HG03575 (cell line): ENCODE results near the gene POU4F1.

Experiments
- ATAC-seq: cut with Tn5 transposase; IDR thresholded peaks from one replicate; pipeline ENCODE4 v1.9.1; 2021; ENCODE audit not compliant: unreplicated experiment, insufficient number of reproducible peaks, low FRiP score; ENCODE audit errors: extremely low read depth

The POU4F1 gene

DNA sequence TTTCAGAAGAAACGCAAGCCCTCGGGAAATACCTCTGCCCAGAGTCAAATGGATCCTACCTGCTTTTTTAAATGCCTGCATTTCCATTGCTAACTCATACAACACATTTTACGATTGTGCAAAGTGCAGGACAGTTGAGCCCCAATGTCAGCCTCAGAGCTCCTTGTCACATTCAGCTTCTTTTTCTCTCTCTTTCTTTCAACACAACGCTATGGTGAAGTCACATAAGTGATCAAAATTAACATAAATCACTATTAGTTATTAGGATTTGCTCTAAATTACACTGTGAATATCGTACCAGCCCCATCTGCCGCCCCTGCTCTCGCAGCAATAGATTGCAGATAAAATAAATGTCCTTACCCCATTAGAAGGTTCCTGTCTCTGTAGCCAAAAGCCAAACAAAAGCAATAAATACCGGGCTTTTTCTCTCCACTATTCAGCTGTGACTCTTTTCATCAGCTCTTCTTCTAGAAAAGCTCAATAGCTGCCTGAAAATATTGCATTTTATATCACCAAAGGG lies 8.8 kb downstream of the POU4F1 start:
- no peak for ATAC-seq

DNA sequence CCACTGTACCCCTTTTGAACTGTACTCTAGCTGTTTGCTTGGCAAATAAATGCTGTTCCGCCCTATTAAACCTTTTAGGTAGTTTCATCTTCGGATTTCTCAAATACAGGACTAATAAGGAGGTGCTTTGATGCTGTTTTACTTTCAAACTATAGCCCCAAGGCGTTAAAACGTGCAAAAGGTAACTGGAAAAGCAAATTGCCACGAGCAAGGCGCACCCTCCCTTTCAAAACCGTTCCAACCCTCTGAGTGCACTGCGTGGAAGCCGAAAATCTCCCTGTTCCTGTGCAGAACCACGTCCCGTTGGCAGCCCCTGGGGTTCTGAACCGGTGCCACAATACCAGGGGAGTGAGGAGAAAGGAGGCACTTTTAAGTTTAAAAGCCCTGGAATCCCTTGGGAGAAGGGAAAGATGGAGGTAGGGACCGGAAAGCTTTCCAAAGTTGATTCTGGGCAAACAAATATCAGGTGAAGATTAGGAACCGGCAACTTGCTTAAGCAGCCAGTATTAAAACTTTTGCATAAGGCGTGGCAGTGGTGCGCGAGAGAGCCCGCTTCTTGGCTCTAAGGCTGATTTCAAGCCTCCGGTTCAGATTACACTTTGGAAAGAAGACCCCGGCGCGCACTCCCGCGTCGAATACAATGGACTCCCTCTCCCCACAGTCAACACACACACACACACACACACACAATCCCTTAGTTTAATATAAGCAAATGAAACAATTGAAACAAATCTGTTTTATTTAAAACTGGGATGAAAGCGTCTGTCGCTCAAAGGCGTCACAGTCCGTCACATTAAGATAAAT lies 9.5 kb downstream of the POU4F1 start:
- no peak for ATAC-seq

DNA sequence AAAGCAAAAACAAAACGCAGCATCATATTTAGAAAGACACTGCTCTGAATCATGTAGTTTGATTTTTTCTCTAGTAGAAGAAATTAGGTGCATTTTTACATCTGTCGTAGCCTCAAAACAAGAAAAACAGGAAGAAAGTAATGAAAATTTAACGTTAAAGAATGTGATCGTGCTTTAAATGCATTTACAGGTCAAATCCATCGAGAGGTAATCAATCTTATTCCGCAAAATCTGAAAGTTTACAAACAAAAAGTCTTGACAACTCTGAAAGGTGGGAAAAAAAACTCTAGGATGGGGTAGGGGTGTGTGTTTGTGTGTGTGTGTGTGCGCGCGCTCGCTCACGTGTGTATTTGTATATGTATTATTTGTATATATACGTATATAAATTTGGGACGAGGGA lies 10.2 kb downstream of the POU4F1 start:
- no peak for ATAC-seq

DNA sequence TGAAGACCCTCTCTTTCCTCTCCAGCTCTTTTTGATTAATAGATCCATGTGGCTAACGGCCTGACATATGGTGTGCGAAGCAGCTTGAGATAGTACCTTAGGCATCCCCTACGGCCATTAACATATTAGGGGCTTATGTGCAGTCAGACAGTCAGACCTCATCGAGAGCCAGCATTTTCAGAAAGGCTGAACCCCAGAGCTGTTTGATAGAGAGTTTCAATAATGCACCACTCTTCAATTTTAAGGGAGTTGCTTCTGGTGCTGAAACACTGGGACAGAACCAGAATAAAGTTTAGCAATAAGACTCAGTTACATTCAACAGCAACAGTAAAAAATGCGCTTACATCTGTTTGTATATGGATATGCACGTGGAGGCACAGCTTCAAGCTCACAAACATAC lies 10.8 kb downstream of the POU4F1 start:
- no peak for ATAC-seq

DNA sequence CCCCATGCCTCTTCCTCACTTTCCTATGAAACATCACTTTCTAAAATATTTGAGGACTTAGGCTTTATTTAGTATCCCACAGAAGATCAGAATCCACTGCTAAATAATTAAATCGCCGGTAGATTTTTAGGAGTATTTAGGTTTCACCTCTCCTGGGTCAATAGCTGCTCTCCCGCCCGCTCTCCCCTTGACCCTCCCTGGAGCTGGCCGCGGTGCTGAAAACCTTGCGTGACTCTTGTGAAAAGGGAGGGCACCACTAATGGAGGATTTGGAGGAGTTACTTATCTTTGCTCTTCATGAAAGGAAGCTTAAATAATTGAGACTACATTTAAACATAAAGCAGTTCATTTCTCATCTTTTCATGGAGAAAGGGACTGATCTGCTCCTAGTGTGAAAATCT lies 14.1 kb downstream of the POU4F1 start:
- no peak for ATAC-seq

DNA sequence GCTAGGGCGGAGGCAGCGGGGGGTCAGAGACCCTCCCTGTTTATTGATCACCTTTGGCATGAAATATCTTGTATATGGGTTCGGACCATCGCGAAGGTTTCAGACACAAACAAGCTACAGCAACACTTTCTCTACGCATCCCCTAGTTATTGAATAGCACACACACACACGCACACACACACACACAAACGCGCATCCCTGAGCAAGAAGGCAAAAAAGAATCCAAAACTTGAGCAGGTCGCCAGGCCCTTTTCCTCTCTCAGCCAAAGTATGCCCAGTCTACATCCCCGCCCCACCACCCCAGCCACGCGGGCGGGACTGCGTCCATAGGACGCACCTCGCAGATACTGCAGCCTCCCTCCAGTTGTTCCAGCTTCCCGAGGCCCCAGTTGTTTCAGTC lies 16.0 kb downstream of the POU4F1 start:
- no peak for ATAC-seq

DNA sequence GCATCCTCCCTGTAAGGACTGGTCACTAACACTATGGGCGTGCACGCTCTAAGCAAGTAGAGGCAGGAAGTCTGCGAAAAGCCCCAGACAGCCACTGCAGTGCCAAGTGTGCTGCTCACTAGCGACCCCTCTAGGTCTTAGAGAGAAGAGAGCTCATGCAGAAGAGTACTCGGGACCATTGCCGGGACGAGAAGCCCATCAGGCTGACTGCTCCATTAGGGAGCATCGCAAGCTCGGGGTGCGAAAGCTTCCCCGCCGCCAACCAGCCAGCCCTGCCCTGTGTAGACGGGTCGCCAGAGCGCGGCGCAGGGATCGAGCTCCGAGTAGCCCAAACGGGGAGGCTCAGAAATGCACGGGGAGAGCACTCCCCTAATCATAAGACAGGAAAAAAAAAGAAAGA lies 16.6 kb downstream of the POU4F1 start:
- no peak for ATAC-seq

DNA sequence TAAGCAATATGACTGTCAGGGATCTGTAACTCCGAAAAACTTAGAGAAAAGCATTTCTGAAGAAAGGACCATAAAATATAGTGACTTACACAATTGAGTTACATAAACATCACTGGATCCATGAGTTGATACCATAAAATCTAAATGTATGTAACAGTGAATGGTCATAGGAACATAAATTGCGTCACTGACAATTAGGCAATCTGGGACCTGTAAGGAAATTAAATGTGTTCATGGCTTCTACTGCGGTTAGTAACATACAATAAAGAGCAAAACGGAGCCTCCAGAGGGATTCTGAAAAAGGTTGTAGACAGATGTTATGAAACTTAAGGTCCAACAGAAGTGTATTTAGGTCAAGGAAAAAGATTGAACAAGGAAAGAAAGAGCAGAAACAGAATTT lies 27.1 kb downstream of the POU4F1 start:
- ATAC-seq, result no peak

DNA sequence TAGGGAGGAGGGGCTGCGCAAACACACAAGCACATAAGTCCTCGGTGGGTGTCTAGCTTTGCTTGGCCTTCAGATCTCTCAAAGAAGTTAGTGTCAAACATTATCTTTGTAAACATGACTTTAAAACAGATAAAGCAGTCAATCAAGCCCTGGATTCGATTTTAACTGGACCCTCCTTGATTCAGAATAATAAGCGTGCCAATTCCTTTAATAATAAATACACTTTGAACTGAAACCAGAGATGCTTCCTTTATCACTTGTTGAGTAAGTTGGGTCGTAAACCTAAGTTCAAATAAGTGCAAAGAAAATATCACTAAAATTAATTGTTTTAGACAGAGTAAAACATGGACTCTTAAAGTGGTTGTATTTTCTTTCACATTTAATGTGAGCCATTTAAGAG lies 30.9 kb downstream of the POU4F1 start:
- no peak for ATAC-seq

DNA sequence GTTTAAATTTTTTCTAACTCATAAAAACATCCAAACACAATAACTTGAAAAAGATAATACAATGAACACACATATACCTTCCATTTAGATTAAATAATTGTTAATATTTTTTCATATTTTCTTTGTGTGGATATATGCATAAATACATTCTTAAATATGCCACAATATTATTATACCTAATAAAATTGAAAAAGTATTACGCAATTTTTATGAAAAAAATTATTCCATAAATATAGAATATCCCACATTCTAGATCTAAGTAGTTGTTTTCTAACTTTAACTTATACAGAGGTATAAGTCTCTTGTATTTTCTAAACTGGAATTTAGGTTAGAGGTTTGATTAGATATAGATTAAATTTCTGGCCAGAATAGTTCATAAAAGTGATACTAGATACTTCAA lies 34.3 kb downstream of the POU4F1 start:
- no peak for ATAC-seq

DNA sequence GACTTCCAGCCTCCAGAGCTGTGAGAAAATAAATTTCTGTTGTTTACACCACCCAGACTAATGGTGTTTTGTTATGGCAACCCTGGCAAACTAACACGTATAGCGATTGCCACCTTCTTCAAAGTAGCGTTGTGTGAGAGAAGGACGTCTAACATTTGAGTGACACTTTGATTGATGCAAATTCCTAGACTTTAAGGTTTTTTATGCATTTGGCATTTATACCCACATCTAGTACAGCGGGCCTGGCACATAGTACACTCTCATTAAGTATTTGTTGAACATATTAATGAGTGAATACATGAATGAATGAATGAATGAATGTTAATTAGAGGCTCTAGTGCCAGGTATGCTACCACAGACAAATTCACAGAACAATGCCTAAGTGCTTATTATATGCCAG lies 36.7 kb downstream of the POU4F1 start:
- no peak for ATAC-seq

DNA sequence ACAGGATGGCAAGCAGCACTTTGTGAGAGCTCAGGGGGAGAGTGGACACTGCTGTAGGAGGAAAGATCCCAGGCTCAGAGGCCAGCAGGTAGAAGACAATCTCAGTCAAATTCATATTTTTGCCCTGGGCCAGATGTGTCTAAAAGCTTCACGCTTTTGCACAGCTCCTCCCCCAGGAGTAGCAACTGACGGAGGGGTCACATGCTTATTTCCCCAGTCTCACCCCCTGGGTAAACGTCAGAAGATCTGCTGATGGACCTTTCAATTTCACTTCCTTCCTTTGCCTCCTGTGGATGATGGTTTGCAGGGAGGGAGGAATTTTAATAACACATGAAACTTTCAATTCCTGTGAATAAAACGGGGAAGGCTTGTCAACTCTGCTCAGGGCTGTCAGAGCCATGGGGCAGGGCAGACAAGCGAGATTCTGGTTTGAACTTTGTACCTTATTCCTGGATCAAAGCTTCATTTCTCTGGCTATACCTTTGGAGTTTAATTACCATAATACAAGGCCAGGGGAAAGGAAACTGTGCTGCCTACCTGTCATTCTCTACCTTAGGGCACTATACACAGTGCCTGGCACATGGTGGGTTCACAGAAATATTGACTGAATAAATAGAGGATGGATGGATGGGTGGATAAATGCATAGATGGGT lies 41.0 kb downstream of the POU4F1 start:
- no peak for ATAC-seq
